Ramos (cell line): ENCODE data around the gene SUPT3H.

ENCODE experiments used
- in situ Hi-C: fragments of 300-500 bp; cut with MboI; formaldehyde crosslinking; loops from one replicate; pipeline ENCODE4 v1.14.3; 2022; ENCODE audit warnings: low sequenced_read_pairs; ENCODE audit not compliant: unreplicated experiment

Gene SUPT3H

GRCh38 chr6:45132658-45133294 is 245.0 kb downstream of the SUPT3H start:
- in situ Hi-C loops: no loop called here

DNA sequence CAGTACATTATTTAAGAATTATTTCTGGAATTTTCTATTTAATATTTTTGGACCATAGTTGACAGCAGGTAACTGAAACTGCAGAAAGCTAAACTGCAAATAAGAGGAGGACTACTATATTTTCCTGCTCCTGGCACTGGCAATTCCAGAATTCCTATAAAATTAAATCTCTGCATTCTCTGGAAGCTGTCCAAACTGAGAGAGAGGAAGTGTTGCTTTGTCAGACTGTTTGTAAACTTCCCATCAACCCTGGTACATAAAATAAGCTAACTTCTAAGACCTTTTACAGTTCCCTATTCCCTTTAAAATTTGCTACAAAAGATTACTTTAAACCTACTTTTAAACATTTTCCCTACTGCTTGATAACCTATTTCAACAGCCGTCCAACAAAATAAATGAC is 245.7 kb downstream of the SUPT3H start:
- in situ Hi-C loops: no loop called here

- in situ Hi-C loops: no loop called here
These were observed 248.7 kb downstream of the SUPT3H start for GRCh38 chr6:45129051-45129450.

- in situ Hi-C loops: no loop called here
These were observed 250.5 kb downstream of the SUPT3H start for GRCh38 chr6:45127185-45127584.

DNA sequence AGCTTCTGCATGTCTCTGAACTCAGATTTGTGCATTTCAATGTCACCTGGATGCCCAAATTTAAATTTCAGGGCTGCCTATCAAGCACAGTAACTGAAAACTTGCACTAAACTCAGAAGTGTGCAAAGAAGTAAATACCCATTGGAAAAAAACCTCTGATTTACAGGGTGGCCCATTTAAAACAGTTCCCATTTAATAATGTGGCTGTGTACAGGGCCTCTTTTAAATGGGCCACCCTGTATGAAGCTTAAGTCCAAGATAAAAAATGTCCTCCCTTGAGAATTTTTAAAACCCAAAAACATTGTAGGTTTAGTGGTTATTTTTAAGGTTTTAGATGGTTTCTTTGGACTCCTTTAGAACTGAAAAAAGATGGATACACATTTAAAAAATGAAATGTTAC is 251.7 kb downstream of the SUPT3H start:
- in situ Hi-C loops: no loop called here

DNA sequence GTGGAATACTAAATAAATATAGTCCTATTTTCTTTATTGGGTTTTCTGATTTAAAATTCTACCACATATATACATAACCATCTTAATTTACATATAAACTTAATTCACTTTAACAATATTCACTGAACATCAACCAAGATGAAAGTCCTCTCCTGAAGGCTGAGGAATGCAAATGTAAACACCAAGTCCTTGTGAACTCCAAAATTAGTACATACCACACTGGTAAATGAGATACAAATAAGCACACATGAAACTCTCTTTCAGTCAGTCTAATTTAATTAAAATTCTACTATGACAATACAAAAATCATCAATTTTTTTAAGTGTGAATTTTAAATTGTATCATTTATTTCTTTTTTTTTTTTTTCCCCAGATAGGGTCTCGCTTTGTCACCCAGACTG is 254.7 kb downstream of the SUPT3H start:
- in situ Hi-C loops: no loop called here

GRCh38 chr6:45118754-45119153 is 259.0 kb downstream of the SUPT3H start:
- in situ Hi-C loops: no loop called here

DNA sequence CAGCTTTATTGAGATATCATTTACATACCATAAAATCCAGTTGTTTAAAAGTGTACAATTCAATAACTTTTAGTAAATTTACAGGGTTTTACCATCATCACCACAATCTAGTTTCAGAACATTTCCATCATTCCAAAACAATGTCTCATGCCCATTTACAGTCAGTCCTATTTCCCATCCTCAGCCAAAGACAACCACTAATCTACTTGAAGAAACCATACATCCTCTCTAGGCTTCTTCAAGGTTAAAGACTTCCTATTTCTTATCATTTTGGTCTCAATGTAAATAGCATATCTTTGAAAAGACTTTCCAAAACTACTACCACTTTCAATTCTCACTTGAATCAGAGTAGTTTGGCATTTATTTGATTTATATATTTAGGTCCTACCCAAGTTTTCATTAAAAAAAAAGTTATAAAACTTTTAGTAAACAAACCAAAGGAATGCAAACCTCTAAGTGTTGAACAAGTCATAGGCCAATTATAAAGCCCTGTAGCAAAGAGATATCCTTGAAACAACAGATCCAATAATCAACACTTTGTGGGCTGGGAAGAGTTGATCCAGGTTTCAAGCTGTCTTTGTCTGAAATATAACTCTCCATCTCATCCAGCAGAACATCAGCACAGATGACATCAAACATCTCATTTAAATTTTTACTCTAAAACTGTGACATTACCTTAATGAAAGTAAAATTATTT is 260.9 kb downstream of the SUPT3H start:
- in situ Hi-C loops: no loop called here

- in situ Hi-C loops: no loop called here
These were observed 262.0 kb downstream of the SUPT3H start for GRCh38 chr6:45115696-45116095.

DNA sequence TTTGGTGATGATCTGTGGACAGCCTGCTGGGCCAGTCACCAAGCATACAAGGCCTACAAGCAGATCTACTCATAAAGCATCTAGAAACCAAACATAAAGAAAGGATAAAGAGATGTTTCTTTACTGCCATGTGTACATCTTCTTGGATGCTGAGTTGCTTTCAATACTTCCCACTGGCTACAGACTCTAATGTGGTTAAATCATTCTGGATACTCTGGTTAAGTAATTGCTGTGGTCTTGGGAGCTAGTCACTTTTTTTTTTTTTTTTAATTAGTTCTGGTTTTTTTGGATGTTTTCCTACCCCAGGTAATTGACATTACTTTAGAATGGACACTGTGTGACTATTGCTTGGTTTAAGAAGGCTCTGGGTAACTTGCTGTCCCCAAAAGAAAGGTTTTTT is 265.0 kb downstream of the SUPT3H start:
- in situ Hi-C loops: no loop called here

DNA sequence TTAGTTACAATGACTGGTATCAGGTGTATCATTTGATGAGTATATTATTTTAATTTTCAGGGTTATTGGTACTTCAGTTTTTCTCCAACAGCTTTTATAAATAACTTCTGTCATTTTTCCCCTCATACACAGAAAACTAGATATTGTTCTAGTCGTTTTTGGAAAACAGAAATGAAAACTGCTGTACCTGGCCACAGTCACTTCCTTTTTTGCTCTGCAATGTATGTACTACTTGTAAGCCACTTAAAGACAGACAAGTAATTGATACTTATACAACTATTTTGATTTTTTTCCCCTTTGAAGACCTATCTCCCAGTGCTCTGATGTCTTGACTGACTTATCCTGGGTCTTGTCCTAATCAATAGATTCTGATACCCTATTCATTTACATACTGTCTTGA is 268.2 kb downstream of the SUPT3H start:
- in situ Hi-C loops: no loop called here

GRCh38 chr6:45105170-45105820 is 272.4 kb downstream of the SUPT3H start:
- in situ Hi-C loops: no loop called here

DNA sequence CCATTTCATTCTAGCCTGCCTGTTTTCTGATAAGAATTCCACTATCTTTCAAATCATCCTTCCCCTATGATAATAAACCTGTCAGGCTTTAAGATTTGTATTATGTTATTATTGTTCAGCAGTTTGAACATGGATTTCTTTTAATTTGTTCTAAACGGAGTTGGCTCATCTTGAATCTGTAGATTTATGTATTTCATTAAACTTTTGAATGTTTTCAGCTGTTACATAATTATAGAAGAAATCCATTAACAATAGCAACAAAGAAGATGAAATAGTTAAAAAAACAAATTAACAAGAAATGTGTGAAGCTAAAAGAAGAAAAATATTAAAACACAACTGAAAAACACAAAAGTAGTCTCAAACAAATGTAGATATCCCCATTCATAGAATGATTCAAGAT is 273.3 kb downstream of the SUPT3H start:
- in situ Hi-C loops: no loop called here

DNA sequence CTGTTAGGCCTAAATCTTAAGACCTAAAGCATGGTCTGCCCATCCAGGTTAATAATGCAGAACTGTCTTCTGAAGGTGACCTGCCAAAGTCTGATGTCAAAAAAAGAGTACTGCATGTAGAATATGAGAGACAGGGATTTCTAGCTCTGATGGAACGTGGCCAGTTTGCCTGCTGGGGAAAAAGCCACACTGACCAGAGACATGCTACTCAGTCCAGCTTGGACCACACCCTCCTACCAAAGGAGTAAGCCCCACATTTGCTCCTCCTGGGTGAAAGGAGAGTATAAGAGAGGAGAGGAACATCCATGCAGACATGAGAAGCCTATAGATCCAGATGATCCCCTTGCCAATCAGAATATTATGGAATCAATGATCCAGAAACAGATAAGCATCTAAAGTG is 279.5 kb downstream of the SUPT3H start:
- in situ Hi-C loops: no loop called here

- in situ Hi-C loops: no loop called here
These were observed 282.9 kb downstream of the SUPT3H start for GRCh38 chr6:45094831-45095230.

- in situ Hi-C loops: no loop called here
These were observed 285.6 kb downstream of the SUPT3H start for GRCh38 chr6:45092135-45092534.

GRCh38 chr6:45086360-45087084 is 291.2 kb downstream of the SUPT3H start:
- in situ Hi-C loops: no loop called here

DNA sequence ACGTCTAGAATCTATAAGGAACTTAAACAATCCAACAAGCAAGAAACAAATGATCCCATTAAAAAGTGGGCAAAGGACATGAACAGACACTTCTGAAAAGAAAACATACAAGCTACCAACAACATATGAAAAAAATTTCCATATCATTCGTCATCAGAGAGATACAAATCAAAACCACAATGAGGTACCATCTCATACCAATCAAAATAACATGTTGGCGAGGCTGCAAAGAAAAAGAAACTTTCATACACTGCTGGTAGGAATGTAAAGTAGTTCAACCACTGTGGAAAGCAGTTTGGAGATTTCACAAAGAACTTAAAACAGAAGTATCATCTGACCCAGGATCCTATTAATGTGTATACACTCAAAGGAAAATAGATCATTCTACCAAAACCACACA is 293.5 kb downstream of the SUPT3H start:
- in situ Hi-C loops: no loop called here

DNA sequence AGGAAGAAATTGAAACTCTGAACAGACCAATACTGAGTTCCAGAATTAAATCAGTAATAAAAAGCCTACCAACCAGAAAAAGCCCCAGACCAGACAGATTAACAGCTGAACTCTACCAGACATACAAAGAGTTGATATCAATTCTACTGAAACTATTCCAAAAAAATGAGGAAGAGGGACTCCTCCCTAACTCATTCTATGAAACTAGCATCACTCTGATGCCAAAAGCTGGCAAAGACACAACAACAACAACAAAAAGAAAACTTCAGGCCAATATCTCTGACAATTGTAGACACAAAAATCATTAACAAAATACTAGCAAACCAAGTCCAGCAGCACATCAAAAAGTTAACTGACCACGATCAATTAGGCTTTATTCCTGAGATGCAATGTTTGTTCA is 295.6 kb downstream of the SUPT3H start:
- in situ Hi-C loops: no loop called here

GRCh38 chr6:45081634-45082033 is 296.1 kb downstream of the SUPT3H start:
- in situ Hi-C loops: no loop called here

- in situ Hi-C loops: no loop called here
These were observed 299.3 kb downstream of the SUPT3H start for GRCh38 chr6:45078432-45078831.
